B cell (primary cell): ENCODE measurements around the gene PRLH. TPM values are rescaled to one million over a fixed set of nuclear protein-coding genes. Genes with fewer than 3 reads are reported as not detected.

ENCODE experiments used
- ATAC-seq: fragments of 200-7000 bp; cut with Tn5 transposase; one replicate; pipeline ENCODE4 v1.10.0; 2021; ENCODE audit warnings: low read depth, mild to moderate bottlenecking, moderate number of reproducible peaks, moderate library complexity
- CTCF ChIA-PET: fragments of 350-600 bp; sonication (Branson Sonifier 250); formaldehyde crosslinking; loops from one replicate; lab custom pipeline; 2021; ENCODE audit warnings: antibody characterized with exemption, inconsistent platforms; lab: Charles Lee
- POLR2A ChIA-PET: fragments of 350-600 bp; sonication (Branson Sonifier 250); formaldehyde crosslinking; loops from one replicate; lab custom pipeline; 2021; ENCODE audit warnings: antibody characterized with exemption; lab: Charles Lee
- DNase-seq: peaks from one replicate; pipeline ENCODE4 v3.0.0; 2013
- H2AFZ ChIP-seq: 2 replicates; pipeline ENCODE4 v1.6.1; 2012; ENCODE audit warnings: mild to moderate bottlenecking, low read depth, low read length; ENCODE audit not compliant: insufficient read depth, poor library complexity, severe bottlenecking
- H3K27ac ChIP-seq, 2 donors: 1 replicate in 1 of 2; 2 replicates in 1 of 2; pipeline ENCODE4 v1.5.1; 2012 to 2013; ENCODE audit warnings: low read length in 2 of 2, mild to moderate bottlenecking in 2 of 2, moderate library complexity in 1 of 2
- H3K27me3 ChIP-seq, 4 experiments: fragments of 200-600 bp in 1 of 4; sonication (generic) in 1 of 4; replicated peaks in 1 of 4; 1 replicate in 2 of 4; 2 replicates in 2 of 4; pipeline versions ENCODE4 v1.6.1 to v1.7.0; 2013 to 2016; ENCODE audit warnings: low read length in 3 of 4, mild to moderate bottlenecking in 2 of 4, mixed read lengths in 1 of 4, moderate library complexity in 1 of 4; ENCODE audit not compliant: insufficient read depth in 4 of 4, control insufficient read depth in 3 of 4; ENCODE audit errors: control extremely low read depth in 1 of 4
- H3K36me3 ChIP-seq, 2 experiments: replicated peaks in 1 of 2; 1 replicate in 1 of 2; 2 replicates in 1 of 2; pipeline versions ENCODE4 v1.6.1 to v1.7.1; 2013; ENCODE audit warnings: low read length in 1 of 2; ENCODE audit not compliant: insufficient read depth in 2 of 2, control insufficient read depth in 1 of 2; ENCODE audit errors: control extremely low read depth in 1 of 2, extremely low read depth in 1 of 2
- H3K4me1 ChIP-seq, 2 donors: fragments of 200-600 bp in 1 of 2; sonication (generic) in 1 of 2; 1 replicate in 1 of 2; 2 replicates in 1 of 2; pipeline versions ENCODE4 v1.5.1 to v1.6.1; 2013 to 2017; ENCODE audit warnings: low read length in 2 of 2; ENCODE audit not compliant: control insufficient read depth in 2 of 2, insufficient read depth in 2 of 2
- H3K4me2 ChIP-seq: replicated peaks from 2 replicates; pipeline ENCODE3; 2012; ENCODE audit warnings: mild to moderate bottlenecking, low read depth, low read length; ENCODE audit not compliant: poor library complexity, severe bottlenecking
- H3K4me3 ChIP-seq, 5 experiments: fragments of 200-600 bp in 1 of 5; sonication (generic) in 1 of 5; 1 replicate in 3 of 5; 2 replicates in 2 of 5; pipeline versions ENCODE4 v1.5.1 to v1.7.0; 2011 to 2016; ENCODE audit warnings: low read length in 4 of 5, mild to moderate bottlenecking in 4 of 5, low read depth in 2 of 5, control low read depth in 1 of 5, moderate library complexity in 1 of 5; ENCODE audit not compliant: insufficient read depth in 1 of 5; ENCODE audit errors: control extremely low read depth in 1 of 5, extremely low read depth in 1 of 5
- H3K79me2 ChIP-seq: fragments of 200-600 bp; sonication (generic); one replicate; pipeline ENCODE4 v1.6.0; 2016; ENCODE audit warnings: low read length; ENCODE audit not compliant: control insufficient read depth, insufficient read depth
- H3K9ac ChIP-seq: fragments of 200-600 bp; sonication (generic); 2 replicates; pipeline ENCODE4 v1.6.1; 2017; ENCODE audit warnings: mild to moderate bottlenecking, low read length, moderate library complexity
- H3K9me3 ChIP-seq, 3 donors: one replicate each; pipeline versions ENCODE4 v1.6.1 to v1.7.1; 2013; ENCODE audit warnings: low read length in 2 of 3; ENCODE audit not compliant: control insufficient read depth in 2 of 3, insufficient read depth in 1 of 3; ENCODE audit errors: control extremely low read depth in 1 of 3
- H4K20me1 ChIP-seq: 2 replicates; pipeline ENCODE4 v1.6.0; 2012; ENCODE audit warnings: mild to moderate bottlenecking, low read length; ENCODE audit not compliant: insufficient read depth, control insufficient read depth, poor library complexity, severe bottlenecking
- H3K27ac Mint-ChIP-seq: one replicate; pipeline ENCODE4 v1.8.0; 2021; ENCODE audit warnings: mixed read lengths
- H3K27me3 Mint-ChIP-seq: one replicate; pipeline ENCODE4 v1.8.0; 2021; ENCODE audit warnings: mixed read lengths
- H3K4me1 Mint-ChIP-seq: one replicate; pipeline ENCODE4 v1.8.0; 2021; ENCODE audit warnings: mixed read lengths
- H3K4me3 Mint-ChIP-seq: one replicate; pipeline ENCODE4 v1.8.0; 2021; ENCODE audit warnings: mixed read lengths
- H3K9me3 Mint-ChIP-seq: one replicate; pipeline ENCODE4 v1.8.0; 2022; ENCODE audit warnings: mixed read lengths; ENCODE audit not compliant: insufficient read depth
- CTCF ChIP-seq: fragments of 200-600 bp; IDR thresholded peaks from one replicate; pipeline ENCODE4 v1.8.0; 2022; ENCODE audit warnings: antibody characterized with exemption, mild to moderate bottlenecking
- EZH2 ChIP-seq: IDR thresholded peaks from 2 replicates; pipeline ENCODE4 v1.6.1; 2012; ENCODE audit warnings: borderline replicate concordance, low read depth, mild to moderate bottlenecking, moderate library complexity, low read length; ENCODE audit not compliant: insufficient read depth, poor library complexity, severe bottlenecking
- WGBS: methylation state at CpG from one replicate; pipeline ENCODE4 v1.1.5; 2013; ENCODE audit warnings: missing lambda C conversion rate; ENCODE audit not compliant: insufficient coverage; 5-methylcytosine and 5-hydroxymethylcytosine counted together
- intact Hi-C: fragments of 100-400 bp; cut with micrococcal nuclease; formaldehyde crosslinking; loops from one replicate; pipeline ENCODE4 v1.10.0; 2022
- polyA plus RNA-seq: library from polyadenylated mRNA; depleted of rRNA; stranded (reverse); fragments of >200 nt; gene quantifications from 2 replicates; pipeline ENCODE4 v1.2.3, GENCODE V29; 2012
- total RNA-seq, 2 donors: library from RNA; stranded (reverse); fragments of 120-200 nt in 1 of 2; gene quantifications; 1 replicate in 1 of 2; 2 replicates in 1 of 2; pipeline versions ENCODE4 v1.2.3 to v1.2.4, GENCODE V29; 2013 to 2022

Gene PRLH
- total and polyA plus RNA-seq, 2 donors (not counting 1 experiment from before 2014, with no cell fraction given), result not detected

GRCh38 chr2:237575869-237576862 lies 9.8 kb downstream of the PRLH start:
- Histone ChIP-seq H4K20me1 (no peaks in the 10 kb centered on the region), H3K4me2 (no peak overlapping the region), H3K9ac (no peak overlapping the region), H3K9me3 (no peaks in the 10 kb centered on the region), H3K79me2 (no peaks in the 10 kb centered on the region), H3K27me3 (peaks cover 0 to 14% (median under 1%) of the 10 kb centered on the region in 4 experiments), H3K4me3 (no peak overlapping the region), H3K27ac (no peak overlapping the region), H3K36me3 (no peaks in the 10 kb centered on the region), H2AFZ (no peak overlapping the region), H3K4me1 (peaks cover 0 to 7% of the 10 kb centered on the region in 2 donors)
- H3K9me3 Mint-ChIP-seq, result no peaks in the 10 kb centered on the region
- ATAC-seq (no peak), DNase-seq (no peak)
- CTCF ChIA-PET, result interaction anchor here (1.1 to 1.7 kb wide), 4 partner anchors 10 to 169 kb away, joined by 3 to 6 read pairs (median 4); partner anchors contain the start of gene PRLH
- intact Hi-C loops, result no loop called here
- WGBS, result 87% methylated on average over 25 of the region's 27 CpGs
- H3K27me3 Mint-ChIP-seq, result peaks cover 26% of the 10 kb centered on the region
- POLR2A ChIA-PET, result no interaction called here
- no peak overlapping the region for H3K4me3 Mint-ChIP-seq
- no peak overlapping the region for H3K27ac Mint-ChIP-seq
- H3K4me1 Mint-ChIP-seq, result peaks cover 6% of the 10 kb centered on the region
- no peak for TF ChIP-seq EZH2
- TF ChIP-seq CTCF, result no peak

- H3K4me1 ChIP-seq, result peaks cover 0 to 7% of the 10 kb centered on the region in 2 donors
- DNase-seq (no peak), ATAC-seq (no peak)
- Mint-ChIP-seq H3K27ac (no peak overlapping the region), H3K27me3 (peaks cover 22% of the 10 kb centered on the region), H3K9me3 (no peaks in the 10 kb centered on the region), H3K4me1 (peaks cover 5% of the 10 kb centered on the region), H3K4me3 (no peak overlapping the region)
- no peaks in the 10 kb centered on the region for H4K20me1 ChIP-seq
- ChIA-PET CTCF (interaction anchor here (1.2 to 1.7 kb wide), 3 partner anchors 10 to 169 kb away, joined by 3 to 6 read pairs (median 5); partner anchors contain the start of gene PRLH), POLR2A (no interaction called here)
- H3K27me3 ChIP-seq, result peaks cover 0 to 13% (median 0%) of the 10 kb centered on the region in 4 experiments
- intact Hi-C loops, result no loop called here
- no peak overlapping the region for H3K27ac ChIP-seq
- 90% methylated on average over 9 of the region's 9 CpGs for WGBS
- no peak overlapping the region for H3K9ac ChIP-seq
- H3K4me3 ChIP-seq, result no peak overlapping the region
- H3K36me3 ChIP-seq, result no peaks in the 10 kb centered on the region
- H2AFZ ChIP-seq, result no peak overlapping the region
- H3K79me2 ChIP-seq, result no peaks in the 10 kb centered on the region
- H3K4me2 ChIP-seq, result no peak overlapping the region
- no peaks in the 10 kb centered on the region for H3K9me3 ChIP-seq
- TF ChIP-seq EZH2, result no peak
- TF ChIP-seq CTCF, result no peak
These were observed 10.6 kb downstream of the PRLH start for GRCh38 chr2:237576974-237577373.
